ENCODE measurements around the gene OSBP2.

DNA sequence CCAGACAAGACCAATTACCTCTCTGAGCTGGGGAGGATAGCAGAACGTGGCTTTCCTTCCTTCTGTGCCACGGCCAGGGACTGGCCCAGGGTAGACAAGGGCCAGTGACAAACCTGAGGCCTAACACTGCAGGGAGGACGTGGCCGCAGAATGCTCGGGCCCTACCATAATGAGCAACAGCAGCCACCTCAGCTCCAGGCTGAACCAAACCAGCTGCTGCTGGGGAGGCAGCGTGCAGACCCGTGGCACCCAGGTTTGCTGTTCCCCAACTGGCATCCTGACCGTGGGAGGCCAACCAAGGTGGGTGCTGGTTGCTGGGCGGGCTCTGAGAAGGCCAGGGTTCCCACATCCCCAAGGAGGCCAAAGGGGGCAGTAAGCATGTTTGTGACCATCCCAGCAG, 190.9 kb downstream of the OSBP2 start:
- TF ChIP-seq EZH2 (IDR thresholded peaks at IDR 0.05), result no peak
- no peak for TF ChIP-seq POLR2AphosphoS5 (IDR thresholded peaks at IDR 0.05; ENCODE audit: borderline replicate concordance, low read depth, low read length)
